Adipocyte (in vitro differentiated cells): ENCODE measurements around the gene COMMD1.
"Not testable (repeated sequence)": the region's sequence is repeated elsewhere in the genome, so short reads cannot be mapped to it uniquely, and the experiment has no call there.

Source experiments
- DNase-seq: peaks from one replicate; pipeline ENCODE4 v3.0.0-alpha.2; 2015; ENCODE audit warnings: low read depth
- H3K27me3 ChIP-seq: replicated peaks from 2 replicates; pipeline ENCODE4 v1.7.0; 2013; ENCODE audit warnings: mild to moderate bottlenecking, low read length, moderate library complexity; ENCODE audit not compliant: control insufficient read depth, insufficient read depth
- H3K36me3 ChIP-seq: 2 replicates; pipeline ENCODE4 v1.7.0; 2013; ENCODE audit warnings: low read length, mild to moderate bottlenecking, moderate library complexity; ENCODE audit not compliant: control insufficient read depth, insufficient read depth, severe bottlenecking
- H3K4me1 ChIP-seq: 2 replicates; pipeline ENCODE4 v1.7.0; 2013; ENCODE audit warnings: mild to moderate bottlenecking, low read length, moderate library complexity; ENCODE audit not compliant: control insufficient read depth, insufficient read depth
- H3K4me3 ChIP-seq: 2 replicates; pipeline ENCODE4 v1.7.0; 2013; ENCODE audit warnings: mild to moderate bottlenecking, low read length, moderate library complexity
- H3K9ac ChIP-seq: 2 replicates; pipeline ENCODE4 v1.7.0; 2013; ENCODE audit warnings: mild to moderate bottlenecking, low read length, moderate library complexity
- H3K9me3 ChIP-seq: 2 replicates; pipeline ENCODE4 v1.7.0; 2013; ENCODE audit warnings: mild to moderate bottlenecking, low read length, moderate library complexity; ENCODE audit not compliant: control insufficient read depth

The COMMD1 gene

DNA sequence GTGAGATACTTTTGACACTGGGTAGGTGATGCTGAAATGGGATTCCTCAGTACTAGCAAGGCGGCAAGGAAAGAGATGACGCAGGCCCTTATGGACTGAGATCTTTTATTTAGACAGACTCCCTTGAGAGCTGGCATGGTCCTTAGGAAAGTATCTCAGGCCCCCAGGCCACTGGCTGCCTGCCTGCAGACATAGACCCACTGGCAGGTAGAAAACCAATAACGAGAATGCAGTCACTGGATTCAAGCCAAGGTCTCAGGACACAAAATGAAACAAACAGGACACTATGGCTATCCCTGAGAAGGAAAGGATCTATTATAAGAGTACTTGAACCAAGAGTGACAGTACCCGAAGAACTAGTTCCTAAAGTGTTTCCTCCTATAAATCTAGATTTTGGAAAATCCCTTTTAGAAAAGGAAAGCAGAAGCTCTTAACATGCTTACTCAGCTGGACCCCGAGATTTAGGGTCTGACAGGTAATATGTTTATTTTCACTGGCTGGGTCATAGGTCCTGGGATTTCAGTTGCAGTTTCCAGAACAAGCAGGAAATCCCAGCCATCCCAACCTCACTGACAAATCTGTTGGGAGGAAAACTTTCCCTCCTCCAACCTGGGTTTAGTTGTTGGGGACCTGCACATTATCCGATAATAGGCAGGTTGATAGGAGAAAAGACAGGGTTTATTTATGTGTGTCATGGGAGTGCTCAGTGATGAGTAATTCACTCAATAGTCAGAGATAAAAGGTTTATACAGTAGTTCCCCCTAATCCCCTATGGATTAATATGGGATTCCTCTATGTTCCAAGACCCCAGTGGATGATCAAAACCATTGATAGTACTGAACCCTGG is 44.5 kb downstream of the COMMD1 start:
- DNase-seq: no peak
- peaks cover 10% of the 10 kb centered on the region for H3K4me1 ChIP-seq
- H3K27me3 ChIP-seq: no peaks in the 10 kb centered on the region
- peaks cover 10% of the 10 kb centered on the region for H3K9me3 ChIP-seq
- H3K36me3 ChIP-seq: no peaks in the 10 kb centered on the region
- no peak overlapping the region for H3K9ac ChIP-seq
- no peak overlapping the region for H3K4me3 ChIP-seq

DNA sequence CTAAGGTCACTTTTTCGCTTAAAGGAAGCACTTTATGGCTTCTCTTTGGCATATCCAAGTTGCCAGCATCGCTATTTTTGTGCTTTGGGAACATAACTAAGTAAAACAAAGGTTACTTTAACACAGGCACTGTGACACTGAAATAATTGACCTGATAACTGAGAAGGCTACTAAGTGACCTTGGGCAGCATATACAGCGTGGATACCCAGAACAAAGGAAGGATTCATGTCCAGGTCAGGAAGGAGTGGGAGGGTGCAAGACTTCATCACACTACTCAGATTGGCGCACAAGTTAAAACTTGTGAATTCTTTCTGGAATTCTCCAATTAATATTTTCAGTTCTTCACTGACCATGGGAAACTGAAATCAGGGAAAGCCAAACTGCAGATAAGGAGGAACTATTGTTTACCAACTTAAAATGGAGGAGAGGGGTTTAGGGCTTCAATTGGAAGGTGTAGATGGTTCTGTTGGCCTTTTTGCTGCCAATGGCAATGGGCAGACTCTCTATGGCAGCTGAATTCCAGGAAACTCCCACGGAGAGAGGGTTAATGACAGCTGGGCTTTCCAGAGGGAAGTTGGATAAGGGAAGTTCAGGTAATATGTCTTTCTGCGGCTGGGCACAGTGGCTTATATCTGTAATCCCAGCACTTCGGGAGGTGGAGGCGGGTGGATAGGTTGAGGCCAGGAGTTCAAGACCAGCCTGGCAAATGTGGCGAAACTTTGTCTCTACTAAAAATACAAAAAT is 45.3 kb downstream of the COMMD1 start:
- DNase-seq: no peak
- Histone ChIP-seq H3K9ac (no peak overlapping the region), H3K4me1 (peaks cover 10% of the 10 kb centered on the region), H3K36me3 (no peaks in the 10 kb centered on the region), H3K9me3 (peaks cover 10% of the 10 kb centered on the region), H3K27me3 (no peaks in the 10 kb centered on the region), H3K4me3 (no peak overlapping the region)

DNA sequence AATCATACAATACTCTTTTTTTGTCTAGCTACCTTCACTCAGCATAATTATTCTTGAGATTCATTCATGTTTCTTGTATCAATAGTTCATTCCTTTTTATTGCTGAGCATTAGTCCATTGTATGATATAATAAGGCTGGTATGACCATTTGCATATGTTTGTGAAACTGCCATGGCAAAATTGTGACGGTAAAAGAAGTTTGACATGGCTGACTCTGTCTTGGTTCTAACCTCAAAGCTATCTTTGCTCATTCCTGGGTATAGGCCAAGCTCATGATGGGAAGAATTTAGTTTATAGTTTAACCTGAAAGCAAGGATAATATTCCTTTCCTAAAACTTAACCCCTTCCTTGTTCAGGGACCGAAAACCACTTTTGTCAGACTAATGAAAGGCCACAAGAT is 46.4 kb downstream of the COMMD1 start:
- H3K4me3 ChIP-seq: no peak overlapping the region

DNA sequence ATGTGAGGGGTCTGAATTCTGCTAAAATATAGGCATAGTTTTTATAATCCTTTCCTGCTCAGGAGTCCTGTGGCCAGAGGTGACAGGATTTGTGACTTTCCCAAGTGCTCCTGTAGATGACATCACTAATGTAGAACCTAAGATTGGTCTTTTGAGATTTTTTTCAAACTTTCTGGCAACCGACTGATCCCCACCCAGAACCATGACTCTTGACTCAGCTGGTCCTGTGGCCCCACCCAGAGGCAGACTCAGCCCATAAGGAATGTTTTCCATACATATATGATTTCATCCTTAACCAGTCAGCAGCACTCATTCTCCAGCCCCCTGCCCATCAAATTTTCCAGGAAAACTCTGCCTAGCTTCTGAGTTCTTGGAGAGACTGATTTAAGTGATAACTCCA is 46.8 kb downstream of the COMMD1 start:
- no peak for DNase-seq
- no peak overlapping the region for H3K9ac ChIP-seq
- peaks cover 4% of the 10 kb centered on the region for H3K4me1 ChIP-seq
- no peaks in the 10 kb centered on the region for H3K27me3 ChIP-seq
- peaks cover 10% of the 10 kb centered on the region for H3K9me3 ChIP-seq
- H3K36me3 ChIP-seq: no peaks in the 10 kb centered on the region
- no peak overlapping the region for H3K4me3 ChIP-seq

More for the DNA sequence above, 46.4 kb downstream of the COMMD1 start:
- H3K9me3 ChIP-seq: peaks cover 10% of the 10 kb centered on the region
- H3K9ac ChIP-seq: no peak overlapping the region
- H3K4me1 ChIP-seq: peaks cover 4% of the 10 kb centered on the region
- no peaks in the 10 kb centered on the region for H3K27me3 ChIP-seq
- no peak for DNase-seq
- no peaks in the 10 kb centered on the region for H3K36me3 ChIP-seq

DNA sequence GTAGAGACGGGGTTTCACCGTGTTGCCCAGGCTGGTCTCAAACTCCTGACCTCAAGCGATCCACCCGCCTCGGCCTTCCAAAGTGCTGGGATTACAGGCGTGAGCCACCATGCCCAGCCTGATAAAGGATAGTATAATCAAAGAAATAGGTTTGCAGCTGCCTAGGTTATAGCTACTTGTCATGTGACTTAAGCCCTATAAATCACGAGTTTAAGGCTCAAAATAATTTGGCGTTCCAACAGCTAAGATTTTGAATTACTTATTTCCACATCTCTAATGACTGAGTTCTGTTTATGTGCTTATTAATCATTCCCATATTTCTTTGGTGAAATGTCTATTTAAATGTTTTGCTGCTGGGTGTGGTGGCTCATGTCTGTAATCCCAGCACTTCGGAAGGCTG is 49.4 kb downstream of the COMMD1 start:
- H3K36me3 ChIP-seq, H3K4me3 ChIP-seq, H3K9me3 ChIP-seq, H3K4me1 ChIP-seq, H3K27me3 ChIP-seq, DNase-seq, H3K9ac ChIP-seq: not testable (repeated sequence)

DNA sequence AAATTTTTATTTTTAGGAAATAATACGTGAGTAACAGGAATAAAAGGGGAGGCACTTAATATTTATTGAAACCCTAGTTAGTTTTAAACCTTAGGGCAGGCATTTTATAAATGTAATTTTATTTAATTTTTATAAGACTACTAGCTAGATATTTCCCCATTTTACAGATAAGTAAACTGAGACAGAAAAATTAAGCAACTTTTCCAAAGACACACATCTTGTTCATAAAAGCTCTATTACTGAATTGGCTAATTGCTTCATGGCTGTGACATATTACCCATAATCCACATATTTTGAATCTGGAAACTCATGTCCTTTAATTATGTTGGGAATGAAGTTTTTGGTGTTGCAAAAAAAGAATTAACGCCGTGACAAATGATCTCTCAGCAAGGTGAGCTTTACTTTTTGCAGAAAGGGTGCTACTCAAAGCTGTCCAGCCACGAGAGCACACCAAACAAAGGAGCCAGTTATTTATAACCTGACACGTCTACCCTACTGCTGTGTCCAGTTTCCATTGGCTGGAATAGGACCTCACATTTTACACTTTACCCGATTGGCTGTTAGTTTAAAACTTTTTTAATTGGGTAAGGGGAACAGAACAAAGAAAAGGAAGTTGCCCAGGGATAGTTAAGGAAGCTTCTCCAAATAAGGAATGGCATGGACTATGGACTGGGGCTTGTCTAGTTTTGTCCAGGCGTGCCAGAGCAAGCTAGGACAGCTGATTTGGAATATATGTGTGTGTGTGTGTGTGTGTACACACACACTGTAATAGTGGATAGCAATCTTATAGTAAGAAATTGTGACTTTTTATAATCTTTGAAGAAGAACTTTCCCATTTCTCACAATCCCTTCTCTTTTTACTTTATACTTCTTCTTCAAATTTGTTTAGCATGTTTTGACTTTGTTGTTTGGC is 54.2 kb downstream of the COMMD1 start:
- H3K27me3 ChIP-seq: no peaks in the 10 kb centered on the region
- no peak overlapping the region for H3K9ac ChIP-seq
- H3K9me3 ChIP-seq: no peaks in the 10 kb centered on the region
- H3K4me1 ChIP-seq: peaks cover 3% of the 10 kb centered on the region
- H3K36me3 ChIP-seq: no peaks in the 10 kb centered on the region
- no peak for DNase-seq
- no peak overlapping the region for H3K4me3 ChIP-seq

DNA sequence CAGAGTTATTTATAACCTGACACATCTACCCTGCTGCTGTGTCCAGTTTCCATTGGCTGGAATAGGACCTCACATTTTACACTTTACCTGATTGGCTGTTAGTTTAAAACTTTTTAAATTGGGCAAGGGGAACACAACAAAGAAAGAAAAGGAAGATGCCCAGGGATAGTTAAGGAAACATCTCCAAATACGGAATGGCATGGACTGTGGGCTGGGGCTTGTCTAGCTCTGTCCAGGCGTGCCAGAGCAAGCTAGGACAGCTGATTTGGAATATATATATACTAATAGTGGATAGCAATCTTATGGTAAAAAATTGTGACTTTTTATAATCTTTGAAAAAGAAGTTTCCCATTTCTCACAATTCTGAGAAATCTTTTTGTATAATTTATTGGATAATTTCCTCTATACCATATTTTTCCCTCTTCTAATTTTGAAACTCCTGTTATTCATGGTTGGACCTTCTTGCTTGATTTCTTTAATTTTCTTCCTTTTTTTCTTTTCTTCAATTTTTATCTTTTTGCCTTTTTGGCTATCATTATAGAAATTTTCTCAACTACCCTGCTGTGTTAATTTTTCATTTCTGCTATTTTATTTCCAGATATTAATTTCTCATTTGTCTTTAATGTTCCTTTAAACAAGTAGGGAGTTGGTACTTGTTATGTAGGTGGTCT is 55.9 kb downstream of the COMMD1 start:
- Histone ChIP-seq H3K9me3 (no peaks in the 10 kb centered on the region), H3K4me1 (peaks cover 3% of the 10 kb centered on the region), H3K36me3 (no peaks in the 10 kb centered on the region), H3K27me3 (no peaks in the 10 kb centered on the region), H3K9ac (no peak overlapping the region), H3K4me3 (no peak overlapping the region)
- no peak for DNase-seq

DNA sequence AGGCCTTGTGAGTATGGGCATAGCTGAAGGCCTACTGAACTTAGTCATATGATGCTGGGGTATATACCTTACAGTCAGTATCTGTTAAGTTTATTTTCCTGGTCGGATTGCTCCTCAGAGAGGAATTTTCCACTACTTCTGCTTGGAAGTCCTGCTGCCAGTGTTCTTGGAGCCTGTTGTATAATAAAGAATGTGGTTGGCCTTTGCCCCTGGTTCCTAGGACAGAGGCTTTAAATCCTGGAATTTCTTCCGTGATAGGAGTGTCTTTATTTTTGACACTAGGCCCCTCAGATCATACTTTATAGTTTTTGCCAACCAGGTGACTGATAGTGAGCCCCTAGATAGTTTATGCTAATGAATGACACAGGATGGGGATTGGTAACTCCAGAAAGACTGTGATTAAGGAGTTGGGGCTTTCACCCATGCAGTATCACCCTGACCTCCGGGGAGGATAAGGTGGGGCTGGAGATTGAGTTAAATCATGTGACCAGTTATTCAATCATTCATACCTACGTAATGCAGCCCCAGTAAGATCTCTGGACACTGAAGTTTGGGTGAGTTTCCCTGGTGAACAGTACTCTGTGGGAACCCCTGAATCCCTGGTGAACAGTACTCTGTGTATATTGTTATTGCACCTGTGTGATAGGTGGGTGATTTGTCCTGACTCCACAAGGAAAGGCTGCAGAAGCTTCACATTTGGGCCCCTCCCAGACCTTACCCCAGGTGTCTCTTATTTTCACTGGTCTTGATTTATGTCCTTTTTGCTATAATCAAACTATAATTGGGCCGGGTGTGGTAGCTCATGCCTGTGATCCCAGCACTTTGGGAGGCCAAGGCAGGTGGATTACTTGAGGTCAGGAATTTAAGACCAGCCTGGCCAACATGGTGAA is 56.9 kb downstream of the COMMD1 start:
- no peaks in the 10 kb centered on the region for H3K9me3 ChIP-seq
- H3K4me1 ChIP-seq: peaks cover 5% of the 10 kb centered on the region
- H3K9ac ChIP-seq: no peak overlapping the region
- no peaks in the 10 kb centered on the region for H3K27me3 ChIP-seq
- H3K4me3 ChIP-seq: no peak overlapping the region
- no peak for DNase-seq
- H3K36me3 ChIP-seq: no peaks in the 10 kb centered on the region

DNA sequence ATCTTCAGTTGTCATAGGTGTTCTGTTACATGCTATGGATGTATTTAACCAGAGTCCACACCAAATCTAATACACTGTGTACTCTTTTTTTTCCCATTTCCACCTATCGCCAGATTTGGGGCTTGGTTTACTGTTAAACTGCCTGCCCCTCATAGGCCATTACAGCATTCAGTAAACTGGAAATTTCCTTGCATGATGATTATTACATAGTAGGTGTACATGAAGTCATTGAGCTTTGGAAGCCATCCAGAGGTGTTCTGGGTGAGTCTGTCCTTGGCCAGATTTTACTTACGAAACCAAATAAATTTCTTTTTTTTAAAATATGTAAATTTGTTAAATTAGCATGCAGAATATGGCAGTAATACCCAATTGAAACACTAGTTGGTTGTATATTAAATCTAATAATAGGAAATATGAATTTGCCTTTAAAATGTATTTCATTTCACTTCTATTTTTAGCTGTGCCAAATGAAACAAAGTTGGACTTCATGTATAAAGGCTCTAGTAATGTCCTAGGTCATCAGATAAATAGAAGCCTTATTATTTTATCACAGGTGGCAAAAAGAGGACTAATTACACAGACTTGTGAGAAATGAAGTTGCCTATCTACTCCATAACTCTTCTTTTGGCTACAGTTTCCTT is 60.7 kb downstream of the COMMD1 start:
- Histone ChIP-seq H3K36me3 (no peaks in the 10 kb centered on the region), H3K4me3 (no peak overlapping the region), H3K9ac (no peak overlapping the region), H3K27me3 (no peaks in the 10 kb centered on the region), H3K4me1 (peaks cover 8% of the 10 kb centered on the region), H3K9me3 (no peaks in the 10 kb centered on the region)
- DNase-seq: no peak

DNA sequence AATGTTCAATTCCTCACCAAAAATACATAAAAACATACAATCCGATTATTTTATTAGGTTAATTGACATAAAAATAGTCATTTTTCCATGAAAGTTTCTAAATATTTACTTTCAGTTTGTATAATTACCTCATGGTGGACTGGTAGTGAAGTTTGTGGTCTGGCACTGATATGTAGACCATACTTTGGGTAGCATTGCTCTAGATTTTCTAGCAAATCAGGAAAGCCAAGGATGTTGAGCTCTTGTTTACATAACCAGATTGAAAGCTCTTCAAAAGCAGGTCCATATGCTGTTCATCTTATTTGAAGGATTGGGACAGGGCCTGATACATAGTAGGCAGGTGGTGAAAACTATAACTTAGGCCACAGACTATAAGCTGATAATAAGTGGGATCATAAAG is 61.8 kb downstream of the COMMD1 start:
- no peak overlapping the region for H3K9ac ChIP-seq
- no peaks in the 10 kb centered on the region for H3K27me3 ChIP-seq
- peak; percentile 26 for DNase-seq
- H3K36me3 ChIP-seq: no peaks in the 10 kb centered on the region
- H3K9me3 ChIP-seq: no peaks in the 10 kb centered on the region
- no peak overlapping the region for H3K4me3 ChIP-seq
- peaks cover 8% of the 10 kb centered on the region for H3K4me1 ChIP-seq
